Measurements from ENCODE around the gene SUPT3H.
"Not testable (repeated sequence)": the region's sequence is repeated elsewhere in the genome, so short reads cannot be mapped to it uniquely, and the experiment has no call there.

SUPT3H gene

GRCh38 chr6:44867571-44868334, 510.0 kb downstream of the SUPT3H start:
- DNase-seq = no peak

- DNase-seq = not testable (repeated sequence)
Measured at GRCh38 chr6:44865184-44865583, 512.5 kb downstream of the SUPT3H start.

- DNase-seq = no peak
Measured at GRCh38 chr6:44859901-44860410, 517.8 kb downstream of the SUPT3H start.

DNA sequence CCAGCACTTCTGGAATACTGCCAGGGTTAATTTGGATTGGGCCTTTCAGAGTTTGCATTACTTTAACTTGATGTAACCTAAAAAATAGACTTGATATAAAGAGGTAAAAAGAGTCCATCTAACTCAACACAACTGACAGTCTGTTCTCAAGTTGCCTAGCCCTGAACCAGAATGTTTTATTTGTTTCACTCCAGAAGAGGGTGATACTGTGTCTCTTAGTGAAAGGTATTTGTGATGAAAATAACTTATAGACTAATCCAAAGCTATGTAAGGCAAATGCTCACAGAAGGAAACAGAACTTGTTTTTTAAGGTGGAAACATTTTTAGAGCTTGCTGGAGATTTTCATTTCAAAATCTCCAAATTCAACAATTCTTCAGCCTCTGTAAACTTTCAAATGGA, 518.7 kb downstream of the SUPT3H start:
- DNase-seq = no peak

GRCh38 chr6:44856479-44856878, 521.3 kb downstream of the SUPT3H start:
- no peak for DNase-seq

DNA sequence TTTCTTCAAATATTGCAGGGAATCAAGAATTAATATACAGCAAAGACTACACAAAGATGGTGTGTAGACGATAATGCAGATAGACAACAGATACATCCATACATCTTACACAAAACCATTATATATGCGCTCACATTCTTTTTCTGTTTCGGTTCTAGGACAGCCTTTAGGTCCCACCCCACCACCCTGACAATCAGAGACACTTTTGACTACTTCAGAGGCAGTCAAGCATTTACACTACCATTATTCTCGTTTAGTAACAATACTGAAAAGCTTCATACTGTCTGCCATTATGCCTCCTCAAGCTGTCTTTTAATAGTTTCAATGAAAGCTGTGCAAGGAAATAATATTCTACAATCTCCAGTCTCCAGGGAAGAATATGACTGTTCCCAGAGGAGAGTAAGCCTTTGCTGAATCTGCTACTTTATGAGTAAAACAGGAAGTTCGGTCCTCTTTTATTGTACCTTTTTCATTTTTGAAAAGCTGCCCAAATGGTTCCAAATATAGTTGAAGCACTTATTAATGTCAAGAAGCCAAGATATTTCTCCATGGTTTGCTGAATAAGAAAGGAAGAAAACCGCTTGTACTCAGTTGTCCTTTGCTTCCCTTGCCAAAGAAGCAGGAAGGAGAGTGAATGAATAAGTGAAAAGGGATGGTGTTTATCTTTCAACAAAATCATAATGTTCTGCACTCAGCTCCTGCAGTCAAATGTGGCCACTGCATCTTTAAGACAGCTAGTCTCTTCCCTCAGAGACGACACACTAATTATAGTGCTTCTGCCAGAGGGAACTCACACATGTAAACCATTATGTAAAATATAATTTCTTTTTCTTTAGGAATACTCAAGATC, 521.9 kb downstream of the SUPT3H start:
- DNase-seq = no peak

DNA sequence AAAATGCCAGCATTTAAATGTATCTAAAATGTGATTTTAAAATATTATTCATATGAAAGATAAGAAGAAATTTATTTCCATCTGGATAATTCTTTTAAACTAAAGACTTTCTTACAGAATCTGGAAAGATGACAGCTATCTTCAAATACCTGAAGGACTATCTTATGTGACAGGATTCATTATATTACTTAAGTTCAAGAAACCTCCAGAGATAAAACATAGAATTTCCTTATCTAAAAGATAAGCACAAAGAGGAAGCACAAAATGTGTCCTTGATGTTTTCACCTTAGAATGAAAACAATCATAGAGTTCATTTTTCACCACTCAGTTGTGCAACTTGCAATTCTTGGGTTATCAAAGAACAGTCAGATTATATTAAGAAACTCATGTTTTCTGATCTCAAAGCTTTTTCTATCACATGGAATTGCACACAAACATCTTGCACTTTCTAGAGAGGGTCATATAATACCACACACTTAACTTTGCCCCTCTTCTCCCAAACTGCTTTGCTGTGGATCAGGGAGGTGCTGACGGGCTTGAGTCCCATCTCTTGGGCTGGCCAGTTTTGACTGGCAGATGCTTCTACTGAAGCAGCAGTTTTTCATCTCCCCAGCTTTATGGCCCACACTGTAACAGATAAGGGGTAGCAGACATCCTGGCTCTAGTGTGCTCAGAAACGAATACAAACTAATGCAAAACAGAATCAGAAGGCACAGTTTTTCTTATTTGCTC, 522.9 kb downstream of the SUPT3H start:
- no peak for DNase-seq

GRCh38 chr6:44851176-44851575, 526.6 kb downstream of the SUPT3H start:
- no peak for DNase-seq

- DNase-seq = no peak
Measured at GRCh38 chr6:44850312-44850711, 527.4 kb downstream of the SUPT3H start.

DNA sequence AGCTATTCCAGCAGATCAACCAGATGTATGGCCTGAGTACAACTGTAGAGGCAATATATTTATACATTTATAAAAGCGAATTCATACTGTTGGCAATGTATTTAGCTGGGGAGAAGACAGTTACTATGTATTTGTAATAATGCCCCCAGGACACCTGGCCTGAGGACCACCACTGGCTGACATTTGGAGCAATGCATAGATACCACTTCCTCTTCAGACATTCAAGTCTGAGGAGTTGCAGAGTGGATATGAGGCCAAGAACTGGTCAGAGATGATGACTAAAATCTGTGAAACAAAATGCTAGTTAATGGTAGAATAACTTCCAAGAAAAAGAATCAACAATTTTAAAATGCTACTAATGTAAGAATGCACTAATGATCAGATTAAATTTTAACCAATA, 527.9 kb downstream of the SUPT3H start:
- DNase-seq = no peak

GRCh38 chr6:44843734-44844133, 534.0 kb downstream of the SUPT3H start:
- no peak for DNase-seq

- DNase-seq = no peak
Measured at GRCh38 chr6:44842616-44843015, 535.1 kb downstream of the SUPT3H start.

DNA sequence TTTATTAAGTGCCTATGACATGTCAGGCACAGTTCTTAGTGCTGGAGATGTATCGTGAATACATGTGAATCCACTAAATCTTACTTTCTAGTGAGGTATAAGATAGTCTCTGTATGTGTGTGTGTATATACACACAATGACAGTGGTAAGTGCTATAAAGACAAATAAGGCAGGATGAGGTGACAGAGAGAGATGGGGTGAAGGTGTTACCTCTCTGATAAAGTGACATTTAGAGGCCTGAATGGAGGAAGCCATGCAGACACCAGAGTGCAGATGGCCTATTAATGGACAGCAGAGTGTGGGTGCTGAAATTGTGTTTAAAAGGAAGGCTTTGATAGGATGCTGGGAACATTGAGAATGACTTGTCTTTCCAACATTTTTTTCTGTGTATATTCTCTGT, 535.9 kb downstream of the SUPT3H start:
- DNase-seq = no peak

- DNase-seq = no peak
Measured at GRCh38 chr6:44837741-44838140, 540.0 kb downstream of the SUPT3H start.

- DNase-seq = no peak
Measured at GRCh38 chr6:44837255-44837654, 540.5 kb downstream of the SUPT3H start.

GRCh38 chr6:44833248-44833647, 544.5 kb downstream of the SUPT3H start:
- no peak for DNase-seq

- DNase-seq = no peak
Measured at GRCh38 chr6:44831002-44831610, 546.6 kb downstream of the SUPT3H start.

DNA sequence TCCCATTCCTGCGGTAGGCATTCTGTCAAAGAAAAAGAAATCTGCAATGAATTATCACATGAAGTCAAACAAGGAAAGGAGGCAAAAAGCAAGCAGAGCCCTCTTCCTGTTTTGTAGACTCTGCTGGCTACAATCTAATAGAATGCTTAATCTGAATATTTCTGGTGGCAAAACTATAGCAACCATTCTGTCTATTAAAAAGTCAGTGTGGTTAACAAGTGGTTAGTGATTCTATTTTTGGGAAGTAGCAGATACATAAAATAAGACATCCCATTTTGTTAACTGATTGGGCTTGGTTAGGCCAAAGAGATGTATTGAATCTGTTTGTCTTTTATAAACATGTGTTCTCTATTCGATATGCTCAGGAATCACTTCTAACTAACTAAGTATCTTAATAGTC, 547.9 kb downstream of the SUPT3H start:
- DNase-seq = no peak

DNA sequence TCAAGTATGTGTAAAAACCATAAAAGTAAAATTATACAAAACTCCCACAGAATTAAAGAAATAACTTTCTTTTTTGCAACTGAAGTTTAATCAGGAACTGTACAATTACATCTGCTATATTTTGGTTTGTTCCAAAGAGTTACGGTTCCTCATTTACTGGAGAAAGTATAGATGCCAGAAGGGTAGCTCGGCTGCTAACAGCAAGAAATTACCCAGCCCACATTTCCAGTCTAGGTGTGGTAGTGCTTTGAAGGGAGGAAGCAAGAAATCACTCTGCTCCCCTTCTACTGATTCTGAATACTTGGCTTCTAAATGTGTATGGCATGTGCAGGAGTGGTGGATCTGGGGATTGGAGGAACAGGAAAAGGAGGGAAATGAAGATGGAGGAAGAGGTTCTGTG, 549.0 kb downstream of the SUPT3H start:
- no peak for DNase-seq

GRCh38 chr6:44826025-44826676, 551.6 kb downstream of the SUPT3H start:
- no peak for DNase-seq

GRCh38 chr6:44825273-44825672, 552.5 kb downstream of the SUPT3H start:
- DNase-seq = no peak

GRCh38 chr6:44824567-44824966, 553.2 kb downstream of the SUPT3H start:
- DNase-seq = no peak

Data from stimulated activated CD4-positive, alpha-beta T cell treated with anti-CD3 and anti-CD28 coated beads, Interleukin-15, amount 100 ng/mL, for 24 hours (primary cell).